GM12878 (cell line): Measurements from ENCODE around the gene ABTB1. TPM values are rescaled to one million over a fixed set of nuclear protein-coding genes. Genes with fewer than 3 reads are reported as not detected.

ENCODE experiments used
- ATAC-seq: fragments of 200-7000 bp; cut with Tn5 transposase; 3 replicates; pipeline ENCODE4 v1.9.1; 2020; ENCODE audit warnings: mild to moderate bottlenecking, moderate library complexity
- BruUV-seq: library from RNA; stranded (reverse); fragments of 400-500 nt; replicated peaks from 2 replicates; lab custom pipeline; 2021; lab: Mats Ljungman, UMichigan
- CTCF ChIA-PET: fragments of 300-600 bp; sonication (Branson Sonifier 250); formaldehyde crosslinking; extraction: SDS; loops from one replicate; lab custom pipeline; 2021; ENCODE audit warnings: inconsistent platforms; lab: Yijun Ruan, JAX
- POLR2A ChIA-PET: fragments of 350-600 bp; formaldehyde crosslinking; extraction: SDS; loops from one replicate; lab custom pipeline; 2021; ENCODE audit warnings: inconsistent platforms; lab: Charles Lee
- RAD21 ChIA-PET: fragments of 300-600 bp; sonication (Branson Sonifier 250); formaldehyde crosslinking; loops from one replicate; lab custom pipeline; 2023; ENCODE audit warnings: antibody characterized with exemption; ENCODE audit not compliant: unreplicated experiment; lab: Charles Lee
- SMC1A ChIA-PET: fragments of 300-600 bp; sonication (Branson Sonifier 250); formaldehyde crosslinking; loops from one replicate; lab custom pipeline; 2023; ENCODE audit not compliant: unreplicated experiment, uncharacterized antibody; lab: Charles Lee
- DNase-seq: peaks from one replicate; pipeline ENCODE4 v3.0.0-alpha.2; 2011; ENCODE audit warnings: low read depth, low spot score
- FAIRE-seq: peaks from 3 replicates; lab custom pipeline; 2011; peaks lifted over from hg19 to GRCh38; lab: Jason Lieb, UNC
- H2AFZ ChIP-seq: 2 replicates; pipeline ENCODE4 v1.6.0; 2011; ENCODE audit warnings: low read depth, low read length, control low read depth; ENCODE audit not compliant: control insufficient read depth
- H3K27ac ChIP-seq: 2 replicates; pipeline ENCODE4 v1.5.1; 2011; ENCODE audit warnings: control low read depth; ENCODE audit not compliant: control insufficient read depth, insufficient read depth
- H3K27me3 ChIP-seq, 2 experiments: replicated peaks in 1 of 2; 2 replicates each; pipeline versions ENCODE4 v1.6.0 to v1.6.1; 2011; ENCODE audit warnings: low read length in 1 of 2; ENCODE audit not compliant: control insufficient read depth in 2 of 2, insufficient read depth in 2 of 2
- H3K36me3 ChIP-seq, 2 experiments: 2 replicates each; pipeline ENCODE4 v1.5.1; 2011; ENCODE audit warnings: low read length in 1 of 2; ENCODE audit not compliant: control insufficient read depth in 2 of 2, insufficient read depth in 2 of 2
- H3K4me1 ChIP-seq: 2 replicates; pipeline ENCODE4 v1.6.1; 2011; ENCODE audit warnings: mild to moderate bottlenecking, low read length, moderate library complexity, mixed read lengths; ENCODE audit not compliant: control insufficient read depth, insufficient read depth
- H3K4me2 ChIP-seq: 2 replicates; pipeline ENCODE4 v1.6.0; 2011; ENCODE audit warnings: control low read depth; ENCODE audit not compliant: control insufficient read depth, insufficient read depth
- H3K4me3 ChIP-seq: fragments of 200-600 bp; sonication (generic); 2 replicates; pipeline ENCODE4 v1.5.1; 2016
- H3K79me2 ChIP-seq: 2 replicates; pipeline ENCODE4 v1.6.0; 2011; ENCODE audit warnings: low read length; ENCODE audit not compliant: control insufficient read depth, insufficient read depth
- H3K9ac ChIP-seq: 2 replicates; pipeline ENCODE4 v1.8.0; 2011; ENCODE audit warnings: low read length, control low read depth, mixed read lengths; ENCODE audit not compliant: control insufficient read depth, insufficient read depth
- H3K9me3 ChIP-seq: replicated peaks from 3 replicates; pipeline ENCODE4 v1.5.1; 2011; ENCODE audit warnings: mild to moderate bottlenecking, low read length; ENCODE audit not compliant: control insufficient read depth, insufficient read depth
- H4K20me1 ChIP-seq: 2 replicates; pipeline ENCODE4 v1.6.0; 2011; ENCODE audit not compliant: control insufficient read depth, insufficient read depth
- PKNOX1 ChIP-seq: fragments of 450-650 bp; IDR thresholded peaks from 2 replicates; pipeline ENCODE4 v1.6.1; 2016; ENCODE audit warnings: mild to moderate bottlenecking
- POLR2A ChIP-seq: IDR thresholded peaks from 2 replicates; pipeline ENCODE4 v1.6.1; 2011; ENCODE audit warnings: low read depth, mild to moderate bottlenecking, low read length
- SMAD1 ChIP-seq: fragments of 450-650 bp; IDR thresholded peaks from 2 replicates; pipeline ENCODE4 v1.6.1; 2018; ENCODE audit warnings: mild to moderate bottlenecking, low read depth; ENCODE audit not compliant: partially characterized antibody
- STAT1 ChIP-seq: fragments of 450-650 bp; conservative IDR thresholded peaks from 2 replicates; pipeline ENCODE4 v1.6.1; 2014; ENCODE audit warnings: antibody characterized with exemption, mild to moderate bottlenecking
- STAT3 ChIP-seq: IDR thresholded peaks from 2 replicates; pipeline ENCODE4 v1.6.1; 2011; ENCODE audit warnings: low read depth, low read length, improper control_type of control experiment
- TCF7 ChIP-seq: IDR thresholded peaks from 2 replicates; pipeline ENCODE4 v1.6.1; 2014; ENCODE audit warnings: antibody characterized with exemption, borderline replicate concordance
- ZNF687 ChIP-seq: fragments of 450-650 bp; IDR thresholded peaks from 2 replicates; pipeline ENCODE4 v1.6.1; 2017; ENCODE audit warnings: mild to moderate bottlenecking, moderate library complexity
- WGBS: methylation state at CpG from one replicate; pipeline ENCODE4 v1.1.6; 2016; ENCODE audit warnings: low lambda C conversion rate; ENCODE audit not compliant: insufficient replicate concordance, insufficient coverage; ENCODE audit errors: missing lambda C conversion rate; 5-methylcytosine and 5-hydroxymethylcytosine counted together
- in situ Hi-C: fragments of 300-500 bp; cut with MboI; formaldehyde crosslinking; loops from 9 replicates; pipeline ENCODE4 v1.14.3; 2018; ENCODE audit warnings: mixed read lengths
- intact Hi-C: fragments of 100-400 bp; cut with micrococcal nuclease; formaldehyde crosslinking; loops from one replicate; pipeline ENCODE4 v1.14.2; 2022; ENCODE audit not compliant: unreplicated experiment
- polyA plus RNA-seq, 11 experiments: library from polyadenylated mRNA; depleted of rRNA in 4 of 11; unstranded in 6 of 11; stranded (reverse) in 5 of 11; fragments of >200 nt; fragmentation: Nextera tagmentation in 4 of 11; fragmentation: Illumina TruSeq in 1 of 11; extraction: Ambion mirVana in 4 of 11; extraction: Trizol in 1 of 11; gene quantifications; 1 replicate in 1 of 11; 2 replicates in 10 of 11; pipeline versions ENCODE4 v1.2.1 to v1.2.3, GENCODE V29; 2011 to 2016; ENCODE audit warnings: inconsistent platforms in 2 of 11, missing spikeins in 2 of 11, low read depth in 1 of 11
- total RNA-seq, 4 experiments: library from RNA; depleted of rRNA in 3 of 4; stranded (reverse); fragments of >200 nt in 3 of 4; fragmentation: Illumina TruSeq in 1 of 4; extraction: Trizol in 1 of 4; gene quantifications; 2 replicates each; pipeline versions ENCODE4 v1.2.1 to v1.2.3, GENCODE V29; 2013 to 2021

The ABTB1 gene
- total and polyA plus RNA-seq, 10 of the 15 experiments (the other 5 are each of a cell fraction or from before 2014, with no cell fraction given) = 0.11 to 10.2 (median 7.1) TPM

- Histone ChIP-seq H4K20me1 (no peaks in the 10 kb centered on the region), H2AFZ (no peak overlapping the region), H3K79me2 (no peaks in the 10 kb centered on the region), H3K9ac (no peak overlapping the region), H3K36me3 (peaks cover 14 to 19% of the 10 kb centered on the region in 2 experiments), H3K27ac (no peak overlapping the region), H3K4me2 (no peak overlapping the region), H3K4me3 (no peak overlapping the region), H3K27me3 (peaks cover 2 to 3% of the 10 kb centered on the region in 2 experiments; a peak in 2 of 4 replicates), H3K9me3 (no peaks in the 10 kb centered on the region), H3K4me1 (no peaks in the 10 kb centered on the region)
- DNase-seq (no peak), ATAC-seq (no peak), FAIRE-seq (no peak)
- ChIA-PET RAD21 (no interaction called here), POLR2A (interaction anchor here (0.7 kb wide), 1 partner anchor 311 kb away, joined by 4 read pairs; no protein-coding TSS in a partner anchor), SMC1A (no interaction called here), CTCF (interaction anchor here (1.4 to 1.5 kb wide), 2 partner anchors 10 to 26 kb away, joined by 3 read pairs; partner anchors contain the start of gene MCM2)
- 83% methylated on average over 5 of the region's 5 CpGs for WGBS
- in situ Hi-C loops = no loop called here
- TF ChIP-seq ZNF687 = no peak
- no peak for TF ChIP-seq STAT1
- TF ChIP-seq SMAD1 = no peak
- TF ChIP-seq POLR2A = no peak
- no peak for TF ChIP-seq STAT3
- no peak for TF ChIP-seq PKNOX1
- TF ChIP-seq TCF7 = no peak
- no TSS peak for BruUV-seq
- intact Hi-C loops = no loop called here
Measured at GRCh38 chr3:127624063-127624462, 48.7 kb upstream of the ABTB1 start.
